ENCODE results near the gene PIAS4. TPM values are rescaled to one million over a fixed set of nuclear protein-coding genes. Genes with fewer than 3 reads are reported as not detected.
"Not testable (repeated sequence)": the region's sequence is repeated elsewhere in the genome, so short reads cannot be mapped to it uniquely, and the experiment has no call there.

Gene PIAS4
- polyA plus RNA-seq (ENCODE audit: insufficient read length in 3 of 3), result 10 to 100 TPM; 30.7 to 36.6 (median 33.3) TPM
- long read RNA-seq, donor 1, transcript PIAS4-201 (11 exons, 3,159 nt), result major isoform, 8 of 18 reads
- long read RNA-seq, donor 1, partial matches to known transcripts, result 10 of 18 reads
- long read RNA-seq, donor 1, other reads (novel, unspliced or antisense), result 0 of 18 reads
- long read RNA-seq, donor 2, transcript PIAS4-201 (11 exons, 3,159 nt), result major isoform, 10 of 61 reads
- long read RNA-seq, donor 2, partial matches to known transcripts, result 51 of 61 reads
- long read RNA-seq, donor 2, other reads (novel, unspliced or antisense), result 0 of 61 reads
- long read RNA-seq, donor 3, transcript PIAS4-201 (11 exons, 3,159 nt), result major isoform, 14 of 22 reads
- long read RNA-seq, donor 3, partial matches to known transcripts, result 7 of 22 reads
- long read RNA-seq, donor 3, other reads (novel, unspliced or antisense), result 0 of 22 reads
- long read RNA-seq, donor 4, transcript PIAS4-201 (11 exons, 3,159 nt), result major isoform, 9 of 15 reads
- long read RNA-seq, donor 4, partial matches to known transcripts, result 5 of 15 reads
- long read RNA-seq, donor 4, other reads (novel, unspliced or antisense), result 0 of 15 reads
- long read RNA-seq, donor 5, result 0 reads
- long read RNA-seq, donor 6, transcript PIAS4-201 (11 exons, 3,159 nt), result major isoform, 9 of 9 reads
- long read RNA-seq, donor 6, partial matches to known transcripts, result 0 of 9 reads
- long read RNA-seq, donor 6, other reads (novel, unspliced or antisense), result 0 of 9 reads
- long read RNA-seq, donor 7, transcript PIAS4-201 (11 exons, 3,159 nt), result major isoform, 6 of 14 reads
- long read RNA-seq, donor 7, partial matches to known transcripts, result 8 of 14 reads
- long read RNA-seq, donor 7, other reads (novel, unspliced or antisense), result 0 of 14 reads
- long read RNA-seq, donor 8, result 0 reads
- long read RNA-seq, donor 9, transcript PIAS4-201 (11 exons, 3,159 nt), result major isoform, 6 of 11 reads
- long read RNA-seq, donor 9, partial matches to known transcripts, result 5 of 11 reads
- long read RNA-seq, donor 9, other reads (novel, unspliced or antisense), result 0 of 11 reads
- long read RNA-seq, donor 10, transcript PIAS4-201 (11 exons, 3,159 nt), result major isoform, 9 of 10 reads
- long read RNA-seq, donor 10, partial matches to known transcripts, result 0 of 10 reads
- long read RNA-seq, donor 10, other reads (novel, unspliced or antisense), result 0 of 10 reads
- long read RNA-seq, donor 11, transcript PIAS4-201 (11 exons, 3,159 nt), result major isoform, 12 of 12 reads
- long read RNA-seq, donor 11, partial matches to known transcripts, result 0 of 12 reads
- long read RNA-seq, donor 11, other reads (novel, unspliced or antisense), result 0 of 12 reads
- long read RNA-seq, donor 12, partial matches to known transcripts, result 0 of 4 reads
- long read RNA-seq, donor 12, other reads (novel, unspliced or antisense), result 0 of 4 reads
- long read RNA-seq, donor 13, result 0 reads
- long read RNA-seq, donor 14, transcript PIAS4-201 (11 exons, 3,159 nt), result major isoform, 13 of 20 reads
- long read RNA-seq, donor 14, partial matches to known transcripts, result 7 of 20 reads
- long read RNA-seq, donor 14, other reads (novel, unspliced or antisense), result 0 of 20 reads
- long read RNA-seq, donor 15, transcript PIAS4-201 (11 exons, 3,159 nt), result major isoform, 6 of 6 reads
- long read RNA-seq, donor 15, partial matches to known transcripts, result 0 of 6 reads
- long read RNA-seq, donor 15, other reads (novel, unspliced or antisense), result 0 of 6 reads
- long read RNA-seq, donor 16, transcript PIAS4-201 (11 exons, 3,159 nt), result major isoform, 30 of 36 reads
- long read RNA-seq, donor 16, partial matches to known transcripts, result 6 of 36 reads
- long read RNA-seq, donor 16, other reads (novel, unspliced or antisense), result 0 of 36 reads

- DNase-seq (ENCODE audit: extremely low read depth in 1 of 11, low read depth in 9 of 11, low spot score in 4 of 11), result peak; percentile 79 to 97 (median 95)
These were observed at the start of gene PIAS4 for GRCh38 chr19:4007021-4007835. PIAS4 (plus strand) TSS chr19:4007736; CDS start chr19:4007761, 25 bp downstream.

GRCh38 chr19:3958836-3959765 lies 48.4 kb upstream of the PIAS4 start:
- DNase-seq (ENCODE audit: extremely low read depth in 1 of 11, low read depth in 9 of 11, low spot score in 4 of 11), result no peak

GRCh38 chr19:3959766-3960131 lies 47.8 kb upstream of the PIAS4 start:
- DNase-seq (ENCODE audit: extremely low read depth in 1 of 11, low read depth in 9 of 11, low spot score in 4 of 11), result no peak

GRCh38 chr19:3961007-3961406 lies 46.5 kb upstream of the PIAS4 start:
- DNase-seq (ENCODE audit: extremely low read depth in 1 of 11, low read depth in 9 of 11, low spot score in 4 of 11), result no peak

GRCh38 chr19:3963458-3964255 lies 43.9 kb upstream of the PIAS4 start:
- no peak for DNase-seq (ENCODE audit: extremely low read depth in 1 of 11, low read depth in 9 of 11, low spot score in 4 of 11)

GRCh38 chr19:3964256-3965194 lies 43.0 kb upstream of the PIAS4 start:
- DNase-seq (ENCODE audit: extremely low read depth in 1 of 11, low read depth in 9 of 11, low spot score in 4 of 11), result no peak

GRCh38 chr19:3966051-3967017 lies 41.2 kb upstream of the PIAS4 start:
- DNase-seq (ENCODE audit: extremely low read depth in 1 of 11, low read depth in 9 of 11, low spot score in 4 of 11), result no peak

GRCh38 chr19:3967983-3968382 lies 39.6 kb upstream of the PIAS4 start:
- DNase-seq (ENCODE audit: extremely low read depth in 1 of 11, low read depth in 9 of 11, low spot score in 4 of 11), result not testable (repeated sequence)

- DNase-seq (ENCODE audit: extremely low read depth in 1 of 11, low read depth in 9 of 11, low spot score in 4 of 11), result peak in 9 of 11 donors; percentile 69 to 95 (median 85)
These were observed 38.7 kb upstream of the PIAS4 start for GRCh38 chr19:3968556-3969434.

- no peak for DNase-seq (ENCODE audit: extremely low read depth in 1 of 11, low read depth in 9 of 11, low spot score in 4 of 11)
These were observed 37.9 kb upstream of the PIAS4 start for GRCh38 chr19:3969435-3970312.

GRCh38 chr19:3970313-3970807 lies 37.2 kb upstream of the PIAS4 start:
- no peak for DNase-seq (ENCODE audit: extremely low read depth in 1 of 11, low read depth in 9 of 11, low spot score in 4 of 11)
